HepG2 (cell line): ENCODE data around the gene REEP6. TPM values are rescaled to one million over a fixed set of nuclear protein-coding genes. Genes with fewer than 3 reads are reported as not detected.
A peak's percentile ranks its signal among the peaks of the same experiment; 100 is the strongest.

Experiments
- ATAC-seq: fragments of 200-7000 bp; cut with Tn5 transposase; 3 replicates; pipeline ENCODE4 v1.9.1; 2020; ENCODE audit warnings: mild to moderate bottlenecking, moderate library complexity
- BruUV-seq: library from RNA; stranded (reverse); fragments of 400-500 nt; replicated peaks from 2 replicates; lab custom pipeline; 2021; lab: Mats Ljungman, UMichigan
- CTCF ChIA-PET: fragments of 300-600 bp; formaldehyde crosslinking; extraction: SDS; loops from one replicate; lab custom pipeline; 2021; ENCODE audit warnings: low total read pairs, inconsistent platforms, low intra/inter-chr PET ratio; lab: Yijun Ruan, JAX
- POLR2A ChIA-PET: fragments of 350-600 bp; sonication (Branson Sonifier 250); formaldehyde crosslinking; loops from one replicate; lab custom pipeline; 2020; ENCODE audit warnings: antibody characterized with exemption, inconsistent platforms; lab: Yijun Ruan, JAX
- DNase-seq: peaks from one replicate; pipeline ENCODE4 v3.0.0-alpha.2; 2015; ENCODE audit warnings: low spot score
- FAIRE-seq: peaks from 3 replicates; lab custom pipeline; 2011; peaks lifted over from hg19 to GRCh38; lab: Jason Lieb, UNC
- H2AFZ ChIP-seq: one replicate; pipeline ENCODE4 v1.6.1; 2011; ENCODE audit warnings: low read length, inconsistent platforms
- H3K27ac ChIP-seq: fragments of 300-600 bp; 3 replicates; pipeline ENCODE4 v1.8.0; 2011; ENCODE audit warnings: mixed run types, mild to moderate bottlenecking, mixed read lengths, low read length, inconsistent platforms; ENCODE audit not compliant: insufficient read depth; ENCODE audit errors: extremely low read length
- H3K27me3 ChIP-seq, 2 experiments: fragments of 200-600 bp in 1 of 2; 2 replicates in 1 of 2; 3 replicates in 1 of 2; pipeline versions ENCODE4 v1.6.0 to v1.8.0; 2011; ENCODE audit warnings: low read length in 2 of 2, mild to moderate bottlenecking in 2 of 2, moderate library complexity in 2 of 2, inconsistent platforms in 1 of 2; ENCODE audit not compliant: insufficient read depth in 2 of 2, control insufficient read depth in 1 of 2
- H3K36me3 ChIP-seq, 2 experiments: fragments of 200-600 bp in 1 of 2; replicated peaks in 1 of 2; 2 replicates in 1 of 2; 3 replicates in 1 of 2; pipeline versions ENCODE4 v1.5.1 to v1.8.0; 2011; ENCODE audit warnings: low read length in 2 of 2, inconsistent platforms in 1 of 2; ENCODE audit not compliant: insufficient read depth in 2 of 2, control insufficient read depth in 1 of 2
- H3K4me1 ChIP-seq: 2 replicates; pipeline ENCODE4 v1.5.1; 2012; ENCODE audit warnings: low read length, inconsistent platforms; ENCODE audit not compliant: insufficient read depth
- H3K4me2 ChIP-seq: 2 replicates; pipeline ENCODE4 v1.6.0; 2011; ENCODE audit warnings: low read depth, low read length, inconsistent platforms
- H3K4me3 ChIP-seq, 3 experiments: fragments of 200-600 bp in 1 of 3; sonication (generic), shearing (Covaris generic) in 1 of 3; replicated peaks in 1 of 3; 2 replicates each; pipeline ENCODE4 v1.5.1; 2011 to 2016; ENCODE audit warnings: low read length in 3 of 3, inconsistent platforms in 2 of 3, low read depth in 2 of 3, mild to moderate bottlenecking in 2 of 3, control low read depth in 1 of 3, mixed read lengths in 1 of 3; ENCODE audit not compliant: insufficient read depth in 1 of 3
- H3K79me2 ChIP-seq: one replicate; pipeline ENCODE4 v1.6.1; 2011; ENCODE audit warnings: low read length, inconsistent platforms; ENCODE audit not compliant: insufficient read depth
- H3K9ac ChIP-seq: 2 replicates; pipeline ENCODE4 v1.6.0; 2011; ENCODE audit warnings: mild to moderate bottlenecking, low read depth, low read length, inconsistent platforms; ENCODE audit not compliant: insufficient read depth
- H3K9me3 ChIP-seq: 2 replicates; pipeline ENCODE4 v1.5.1; 2012; ENCODE audit warnings: mild to moderate bottlenecking, low read length
- H4K20me1 ChIP-seq: 2 replicates; pipeline ENCODE4 v1.6.0; 2011; ENCODE audit warnings: inconsistent platforms, mild to moderate bottlenecking, low read length, moderate library complexity; ENCODE audit not compliant: insufficient read depth
- AGO1 ChIP-seq: fragments of 200-400 bp; formaldehyde crosslinking; IDR thresholded peaks from 2 replicates; pipeline ENCODE4 v1.6.1; 2017; ENCODE audit warnings: mild to moderate bottlenecking, low read depth, low read length, moderate library complexity; ENCODE audit not compliant: poor library complexity, severe bottlenecking
- HNRNPK ChIP-seq: fragments of 200-400 bp; formaldehyde crosslinking; IDR thresholded peaks from 2 replicates; pipeline ENCODE4 v1.6.1; 2018; ENCODE audit warnings: low read length, low read depth, moderate library complexity, mild to moderate bottlenecking; ENCODE audit not compliant: poor library complexity, severe bottlenecking
- HOXA9 ChIP-seq: sonication (generic); formaldehyde crosslinking; IDR thresholded peaks from 2 replicates; pipeline ENCODE4 v1.8.1; 2022; ENCODE audit warnings: missing genetic modification reagents, mild to moderate bottlenecking, moderate library complexity, borderline replicate concordance
- MAFG ChIP-seq: sonication (generic); formaldehyde crosslinking; IDR thresholded peaks from 2 replicates; pipeline ENCODE4 v1.5.1; 2020; ENCODE audit warnings: mild to moderate bottlenecking, missing genetic modification reagents
- TARDBP ChIP-seq: sonication (generic); formaldehyde crosslinking; IDR thresholded peaks from 2 replicates; pipeline ENCODE4 v1.8.0; 2022; ENCODE audit warnings: mild to moderate bottlenecking, missing genetic modification reagents
- TCF7L2 ChIP-seq: IDR thresholded peaks from 2 replicates; pipeline ENCODE4 v1.6.1; 2011; ENCODE audit warnings: mild to moderate bottlenecking, low read depth, low read length, moderate library complexity
- U2AF2 ChIP-seq: fragments of 200-400 bp; formaldehyde crosslinking; IDR thresholded peaks from 2 replicates; pipeline ENCODE4 v1.6.1; 2017; ENCODE audit warnings: low read depth, mild to moderate bottlenecking, low read length
- ZFAT ChIP-seq: sonication (generic); formaldehyde crosslinking; conservative IDR thresholded peaks from 2 replicates; pipeline ENCODE4 v1.8.1; 2023; ENCODE audit warnings: missing genetic modification reagents, inconsistent platforms
- ZNF10 ChIP-seq: sonication (generic); formaldehyde crosslinking; IDR thresholded peaks from 2 replicates; pipeline ENCODE4 v1.4.0; 2020; ENCODE audit warnings: mild to moderate bottlenecking, low read depth, missing genetic modification reagents, borderline replicate concordance
- ZNF619 ChIP-seq: sonication (generic); formaldehyde crosslinking; IDR thresholded peaks from 2 replicates; pipeline ENCODE4 v1.4.0; 2020; ENCODE audit warnings: mild to moderate bottlenecking, missing genetic modification reagents
- ZSCAN22 ChIP-seq: sonication (generic); formaldehyde crosslinking; IDR thresholded peaks from 2 replicates; pipeline ENCODE4 v1.4.0; 2020; ENCODE audit warnings: mild to moderate bottlenecking, missing genetic modification reagents
- WGBS: methylation state at CpG from one replicate; pipeline ENCODE4 v1.1.6; 2017; ENCODE audit warnings: low lambda C conversion rate; 5-methylcytosine and 5-hydroxymethylcytosine counted together
- in situ Hi-C: cut with HindIII; loops from 2 replicates; pipeline ENCODE4 v1.10.0; 2017; ENCODE audit warnings: low pct_unique_long_range_greater_than_20kb; ENCODE audit not compliant: extremely low pct_ligation_motif_present
- intact Hi-C: fragments of 100-400 bp; cut with micrococcal nuclease; formaldehyde crosslinking; loops from one replicate; pipeline ENCODE4 v1.10.0; 2022; ENCODE audit not compliant: unreplicated experiment
- polyA plus RNA-seq, 8 experiments: library from polyadenylated mRNA; depleted of rRNA in 3 of 8; stranded (reverse) in 7 of 8; unstranded in 1 of 8; fragments of >200 nt; fragmentation: Illumina TruSeq in 4 of 8; extraction: Trizol in 4 of 8; gene quantifications; 2 replicates each; pipeline versions ENCODE4 v1.2.1 to v1.2.3, GENCODE V29; 2011 to 2016; ENCODE audit warnings: low read depth in 4 of 8, missing spikeins in 1 of 8, mixed read lengths in 1 of 8; ENCODE audit not compliant: insufficient read depth in 1 of 8
- total RNA-seq, 5 experiments: library from RNA; depleted of rRNA; stranded (reverse); fragments of >200 nt; fragmentation: Illumina TruSeq; extraction: Trizol; gene quantifications; 2 replicates each; pipeline ENCODE4 v1.2.3, GENCODE V29; 2016; ENCODE audit warnings: low read depth in 1 of 5
- TF ChIP-seq, protein P1 (sequence below): sonication (generic); formaldehyde crosslinking; IDR thresholded peaks from 2 replicates; pipeline ENCODE4 v1.4.0; 2020; ENCODE audit warnings: missing genetic modification reagents

REEP6 gene
- total and polyA plus RNA-seq, 2 of the 13 experiments (the other 11 are each of a cell fraction or from before 2014, with no cell fraction given) = 10.0 to 28.8 TPM

DNA sequence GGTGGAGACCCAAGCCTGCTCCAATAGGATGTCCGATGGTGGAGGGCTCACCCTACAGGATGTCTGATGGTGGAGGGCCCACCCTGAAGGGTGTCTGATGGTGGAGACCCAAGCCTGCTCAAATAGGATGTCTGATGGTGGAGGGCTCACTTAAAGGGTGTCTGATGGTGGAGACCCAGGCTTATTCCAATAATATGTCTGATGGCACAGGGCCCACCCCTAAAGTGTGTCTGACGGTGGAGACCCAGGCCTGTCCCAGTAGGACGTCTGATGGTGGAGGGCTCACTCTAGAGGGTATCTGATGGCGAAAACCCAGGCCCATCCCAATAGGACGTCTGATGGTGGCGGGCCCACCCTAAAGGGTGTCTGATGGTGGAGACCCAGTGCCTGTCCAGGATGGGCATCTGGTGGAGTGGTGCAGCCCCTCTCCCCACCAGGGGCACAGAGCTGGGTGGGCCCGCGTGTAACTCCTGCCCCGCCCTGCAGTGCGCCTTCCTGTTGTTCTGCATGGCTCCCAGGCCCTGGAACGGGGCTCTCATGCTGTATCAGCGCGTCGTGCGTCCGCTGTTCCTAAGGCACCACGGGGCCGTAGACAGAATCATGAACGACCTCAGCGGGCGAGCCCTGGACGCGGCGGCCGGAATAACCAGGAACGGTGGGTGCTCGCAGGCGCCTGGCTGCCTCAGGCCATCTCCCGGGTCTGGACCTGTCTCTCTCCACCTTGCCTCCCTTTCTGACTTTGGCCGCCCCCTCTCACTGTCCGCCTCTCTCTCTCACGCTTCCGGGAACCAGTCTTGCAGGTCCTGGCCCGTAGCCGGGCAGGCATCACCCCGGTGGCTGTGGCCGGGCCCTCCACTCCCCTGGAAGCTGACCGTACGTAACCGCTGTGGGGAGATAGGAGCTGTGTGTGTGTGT is 5.1 kb downstream of the REEP6 start (continued):
- TF ChIP-seq HOXA9 (CRISPR knock-in tag) = peak; percentile 42; the same call in 1 of the 2 replicates
- TF ChIP-seq ZFAT (CRISPR knock-in tag) = no peak
- TF ChIP-seq ZNF10 (CRISPR knock-in tag) = no peak
- TF ChIP-seq AGO1 = peak; percentile 72
- peak; percentile 99 for TF ChIP-seq ZSCAN22 (CRISPR knock-in tag)
- TF ChIP-seq MAFG (CRISPR knock-in tag) = no peak
- TF ChIP-seq U2AF2 = no peak
- TF ChIP-seq ZNF619 (CRISPR knock-in tag) = no peak
- no peak for TF ChIP-seq HNRNPK
- TF ChIP-seq TCF7L2 = no peak

DNA sequence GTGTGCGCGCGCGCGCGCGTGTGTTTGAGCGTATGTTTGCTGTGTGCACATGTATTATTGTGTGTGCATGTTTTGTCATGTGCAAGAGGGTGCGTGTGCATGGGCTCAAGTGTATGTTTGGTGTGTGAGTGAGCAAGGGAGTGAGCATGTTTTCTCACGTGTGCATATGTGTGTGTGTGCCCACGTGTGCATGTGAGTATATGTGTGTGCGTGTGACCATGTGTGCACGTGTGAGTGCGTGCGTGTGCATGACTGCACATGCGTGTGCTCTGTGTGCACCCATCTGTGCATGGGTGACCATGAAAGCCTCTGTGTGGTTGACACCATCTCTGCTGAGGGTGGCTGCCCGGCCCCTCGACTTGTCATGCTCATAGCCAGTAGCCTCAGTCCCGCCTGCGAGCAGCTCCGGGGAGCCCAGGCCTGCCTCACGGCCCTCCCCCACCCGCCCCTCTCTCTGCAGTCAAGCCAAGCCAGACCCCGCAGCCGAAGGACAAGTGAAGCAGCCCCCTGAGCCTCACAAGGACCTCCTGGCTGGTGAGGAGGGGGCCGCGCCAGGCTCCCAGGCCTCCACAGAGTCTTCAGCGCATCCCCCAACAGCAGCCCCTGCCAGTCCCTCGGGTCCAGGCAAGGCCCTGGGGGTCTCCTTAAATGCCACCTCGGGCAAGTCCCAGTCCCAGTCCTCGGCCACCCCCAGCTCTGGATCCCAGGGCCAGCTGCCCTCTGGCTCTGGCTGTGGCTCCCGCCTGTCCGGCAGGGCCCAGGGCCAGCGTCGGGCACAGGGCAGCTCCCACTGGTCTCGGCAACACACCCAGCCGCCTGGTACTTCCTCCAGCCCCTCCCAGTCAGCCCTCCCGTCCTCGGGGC is 6.0 kb downstream of the REEP6 start:
- 91% methylated on average over 16 of the region's 39 CpGs for WGBS
- H2AFZ ChIP-seq = no peak overlapping the region
- CTCF ChIA-PET = no interaction called here
- DNase-seq = no peak
- H3K4me3 ChIP-seq = no peak overlapping the region
- H4K20me1 ChIP-seq = no peaks in the 10 kb centered on the region
- BruUV-seq = no TSS peak
- peaks cover under 1% of the 10 kb centered on the region for H3K79me2 ChIP-seq
- no peak overlapping the region for H3K27ac ChIP-seq
- POLR2A ChIA-PET = no interaction called here
- no peak overlapping the region for H3K9ac ChIP-seq
- no peaks in the 10 kb centered on the region for H3K9me3 ChIP-seq
- no peak for ATAC-seq
- no peaks in the 10 kb centered on the region for H3K36me3 ChIP-seq
- no peaks in the 10 kb centered on the region for H3K27me3 ChIP-seq
- H3K4me1 ChIP-seq = peaks cover 59% of the 10 kb centered on the region
- no peak for FAIRE-seq
- intact Hi-C loops = no loop called here
- H3K4me2 ChIP-seq = no peak overlapping the region
- in situ Hi-C loops = no loop called here
- peak; percentile 12; the same call in 1 of the 2 replicates for TF ChIP-seq TARDBP
- TF ChIP-seq, protein P1, sequence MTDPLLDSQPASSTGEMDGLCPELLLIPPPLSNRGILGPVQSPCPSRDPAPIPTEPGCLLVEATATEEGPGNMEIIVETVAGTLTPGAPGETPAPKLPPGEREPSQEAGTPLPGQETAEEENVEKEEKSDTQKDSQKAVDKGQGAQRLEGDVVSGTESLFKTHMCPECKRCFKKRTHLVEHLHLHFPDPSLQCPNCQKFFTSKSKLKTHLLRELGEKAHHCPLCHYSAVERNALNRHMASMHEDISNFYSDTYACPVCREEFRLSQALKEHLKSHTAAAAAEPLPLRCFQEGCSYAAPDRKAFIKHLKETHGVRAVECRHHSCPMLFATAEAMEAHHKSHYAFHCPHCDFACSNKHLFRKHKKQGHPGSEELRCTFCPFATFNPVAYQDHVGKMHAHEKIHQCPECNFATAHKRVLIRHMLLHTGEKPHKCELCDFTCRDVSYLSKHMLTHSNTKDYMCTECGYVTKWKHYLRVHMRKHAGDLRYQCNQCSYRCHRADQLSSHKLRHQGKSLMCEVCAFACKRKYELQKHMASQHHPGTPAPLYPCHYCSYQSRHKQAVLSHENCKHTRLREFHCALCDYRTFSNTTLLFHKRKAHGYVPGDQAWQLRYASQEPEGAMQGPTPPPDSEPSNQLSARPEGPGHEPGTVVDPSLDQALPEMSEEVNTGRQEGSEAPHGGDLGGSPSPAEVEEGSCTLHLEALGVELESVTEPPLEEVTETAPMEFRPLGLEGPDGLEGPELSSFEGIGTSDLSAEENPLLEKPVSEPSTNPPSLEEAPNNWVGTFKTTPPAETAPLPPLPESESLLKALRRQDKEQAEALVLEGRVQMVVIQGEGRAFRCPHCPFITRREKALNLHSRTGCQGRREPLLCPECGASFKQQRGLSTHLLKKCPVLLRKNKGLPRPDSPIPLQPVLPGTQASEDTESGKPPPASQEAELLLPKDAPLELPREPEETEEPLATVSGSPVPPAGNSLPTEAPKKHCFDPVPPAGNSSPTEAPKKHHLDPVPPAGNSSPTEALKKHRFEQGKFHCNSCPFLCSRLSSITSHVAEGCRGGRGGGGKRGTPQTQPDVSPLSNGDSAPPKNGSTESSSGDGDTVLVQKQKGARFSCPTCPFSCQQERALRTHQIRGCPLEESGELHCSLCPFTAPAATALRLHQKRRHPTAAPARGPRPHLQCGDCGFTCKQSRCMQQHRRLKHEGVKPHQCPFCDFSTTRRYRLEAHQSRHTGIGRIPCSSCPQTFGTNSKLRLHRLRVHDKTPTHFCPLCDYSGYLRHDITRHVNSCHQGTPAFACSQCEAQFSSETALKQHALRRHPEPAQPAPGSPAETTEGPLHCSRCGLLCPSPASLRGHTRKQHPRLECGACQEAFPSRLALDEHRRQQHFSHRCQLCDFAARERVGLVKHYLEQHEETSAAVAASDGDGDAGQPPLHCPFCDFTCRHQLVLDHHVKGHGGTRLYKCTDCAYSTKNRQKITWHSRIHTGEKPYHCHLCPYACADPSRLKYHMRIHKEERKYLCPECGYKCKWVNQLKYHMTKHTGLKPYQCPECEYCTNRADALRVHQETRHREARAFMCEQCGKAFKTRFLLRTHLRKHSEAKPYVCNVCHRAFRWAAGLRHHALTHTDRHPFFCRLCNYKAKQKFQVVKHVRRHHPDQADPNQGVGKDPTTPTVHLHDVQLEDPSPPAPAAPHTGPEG = no peak
